WTC11 (cell line): ENCODE measurements around the gene TWIST2. TPM values are rescaled to one million over a fixed set of nuclear protein-coding genes. Genes with fewer than 3 reads are reported as not detected.

ENCODE experiments used
- ATAC-seq: fragments of 200-7000 bp; cut with Tn5 transposase; 2 replicates; pipeline ENCODE4 v1.10.0; 2021; ENCODE audit warnings: mild to moderate bottlenecking, moderate library complexity
- CTCF ChIA-PET: fragments of 300-600 bp; sonication (Branson Sonifier 250); formaldehyde crosslinking; loops from one replicate; lab custom pipeline; 2021; ENCODE audit warnings: antibody characterized with exemption; lab: Charles Lee
- POLR2A ChIA-PET: fragments of 350-600 bp; sonication (Branson Sonifier 250); formaldehyde crosslinking; loops from one replicate; lab custom pipeline; 2021; ENCODE audit warnings: antibody characterized with exemption; lab: Charles Lee
- DNase-seq: peaks from one replicate; pipeline ENCODE4 v3.0.0; 2021; ENCODE audit warnings: low spot score
- H3K27ac Mint-ChIP-seq: 2 replicates; pipeline ENCODE4 v1.8.0; 2021; ENCODE audit warnings: mixed read lengths
- H3K27me3 Mint-ChIP-seq: 2 replicates; pipeline ENCODE4 v1.8.0; 2021; ENCODE audit warnings: low read depth, mild to moderate bottlenecking, moderate library complexity, mixed read lengths
- H3K36me3 Mint-ChIP-seq: 2 replicates; pipeline ENCODE4 v1.8.0; 2021; ENCODE audit warnings: mixed read lengths
- H3K4me1 Mint-ChIP-seq: 2 replicates; pipeline ENCODE4 v1.8.0; 2022; ENCODE audit warnings: mixed read lengths
- H3K4me3 Mint-ChIP-seq: 2 replicates; pipeline ENCODE4 v1.8.0; 2021; ENCODE audit warnings: mild to moderate bottlenecking, moderate library complexity, mixed read lengths
- H3K9me3 Mint-ChIP-seq: 2 replicates; pipeline ENCODE4 v1.8.0; 2021; ENCODE audit warnings: mixed read lengths
- CREM ChIP-seq: sonication (generic); formaldehyde crosslinking; IDR thresholded peaks from 2 replicates; pipeline ENCODE4 v1.8.1; 2022; ENCODE audit warnings: mild to moderate bottlenecking, missing genetic modification reagents, moderate library complexity
- E2F4 ChIP-seq: sonication (generic); formaldehyde crosslinking; IDR thresholded peaks from 2 replicates; pipeline ENCODE4 v1.8.1; 2022; ENCODE audit warnings: low read depth, mild to moderate bottlenecking, moderate library complexity, missing genetic modification reagents, borderline replicate concordance
- FOXJ3 ChIP-seq: sonication (generic); formaldehyde crosslinking; IDR thresholded peaks from 2 replicates; pipeline ENCODE4 v1.9.0; 2021; ENCODE audit warnings: missing genetic modification reagents, mild to moderate bottlenecking, borderline replicate concordance
- IRF2 ChIP-seq: sonication (generic); formaldehyde crosslinking; IDR thresholded peaks from 2 replicates; pipeline ENCODE4 v1.8.0; 2022; ENCODE audit warnings: low read depth, missing genetic modification reagents, borderline replicate concordance
- JUN ChIP-seq: sonication (generic); formaldehyde crosslinking; IDR thresholded peaks from 2 replicates; pipeline ENCODE4 v1.8.0; 2023; ENCODE audit warnings: mild to moderate bottlenecking, missing genetic modification reagents
- MAX ChIP-seq: sonication (generic); formaldehyde crosslinking; IDR thresholded peaks from 2 replicates; pipeline ENCODE4 v1.8.0; 2022; ENCODE audit warnings: mild to moderate bottlenecking, missing genetic modification reagents
- MYBL2 ChIP-seq: sonication (generic); formaldehyde crosslinking; IDR thresholded peaks from 2 replicates; pipeline ENCODE4 v1.8.1; 2023; ENCODE audit warnings: mild to moderate bottlenecking, moderate library complexity, missing genetic modification reagents
- NFE2L1 ChIP-seq: sonication (generic); formaldehyde crosslinking; IDR thresholded peaks from 2 replicates; pipeline ENCODE4 v1.8.1; 2023; ENCODE audit warnings: missing genetic modification reagents
- NR3C1 ChIP-seq: sonication (generic); formaldehyde crosslinking; conservative IDR thresholded peaks from 2 replicates; pipeline ENCODE4 v1.8.1; 2023; ENCODE audit warnings: low read depth, mild to moderate bottlenecking, missing genetic modification reagents
- OVOL2 ChIP-seq: fragments of 250-450 bp; sonication (Bioruptor Pico); IDR thresholded peaks from 2 replicates; pipeline ENCODE4 v1.9.0; 2021; ENCODE audit warnings: mild to moderate bottlenecking, borderline replicate concordance
- PREB ChIP-seq: sonication (generic); formaldehyde crosslinking; IDR thresholded peaks from 2 replicates; pipeline ENCODE4 v1.8.1; 2022; ENCODE audit warnings: mild to moderate bottlenecking, missing genetic modification reagents, moderate library complexity, borderline replicate concordance
- PRRX2 ChIP-seq: fragments of 250-450 bp; sonication (Bioruptor Pico); IDR thresholded peaks from 2 replicates; pipeline ENCODE4 v1.8.0; 2021; ENCODE audit warnings: mild to moderate bottlenecking
- SMAD3 ChIP-seq: sonication (generic); formaldehyde crosslinking; IDR thresholded peaks from 2 replicates; pipeline ENCODE4 v1.8.0; 2022; ENCODE audit warnings: missing genetic modification reagents, mild to moderate bottlenecking, borderline replicate concordance
- STAT6 ChIP-seq: sonication (generic); formaldehyde crosslinking; conservative IDR thresholded peaks from 2 replicates; pipeline ENCODE4 v1.8.1; 2023; ENCODE audit warnings: mild to moderate bottlenecking, low read depth, missing genetic modification reagents, moderate library complexity
- TCF7 ChIP-seq: sonication (generic); formaldehyde crosslinking; IDR thresholded peaks from 2 replicates; pipeline ENCODE4 v1.8.0; 2022; ENCODE audit warnings: mild to moderate bottlenecking, low read depth, missing genetic modification reagents, moderate library complexity
- TP53 ChIP-seq: sonication (generic); formaldehyde crosslinking; IDR thresholded peaks from 2 replicates; pipeline ENCODE4 v1.8.1; 2023; ENCODE audit warnings: mild to moderate bottlenecking, missing genetic modification reagents
- ZBTB21 ChIP-seq: sonication (generic); formaldehyde crosslinking; IDR thresholded peaks from 2 replicates; pipeline ENCODE4 v1.8.1; 2023; ENCODE audit warnings: mild to moderate bottlenecking, missing genetic modification reagents, borderline replicate concordance
- ZNF138 ChIP-seq: sonication (generic); formaldehyde crosslinking; conservative IDR thresholded peaks from 2 replicates; pipeline ENCODE4 v1.8.1; 2022; ENCODE audit warnings: mild to moderate bottlenecking, moderate library complexity, missing genetic modification reagents
- ZNF232 ChIP-seq: sonication (generic); formaldehyde crosslinking; IDR thresholded peaks from 2 replicates; pipeline ENCODE4 v1.8.0; 2022; ENCODE audit warnings: mild to moderate bottlenecking, missing genetic modification reagents
- ZNF396 ChIP-seq: fragments of 250-450 bp; sonication (Bioruptor Pico); IDR thresholded peaks from 2 replicates; pipeline ENCODE4 v1.8.0; 2021; ENCODE audit warnings: mild to moderate bottlenecking, moderate library complexity, borderline replicate concordance
- ZNF416 ChIP-seq: fragments of 250-450 bp; sonication (Bioruptor Pico); IDR thresholded peaks from 2 replicates; pipeline ENCODE4 v1.9.0; 2021; ENCODE audit warnings: mild to moderate bottlenecking, inconsistent platforms
- ZNF671 ChIP-seq: fragments of 250-450 bp; sonication (Bioruptor Pico); IDR thresholded peaks from 2 replicates; pipeline ENCODE4 v1.8.0; 2021; ENCODE audit warnings: mild to moderate bottlenecking
- ZSCAN18 ChIP-seq: fragments of 250-450 bp; sonication (Bioruptor Pico); IDR thresholded peaks from 2 replicates; pipeline ENCODE4 v2.1.2; 2022; ENCODE audit warnings: mild to moderate bottlenecking, moderate library complexity
- total RNA-seq: library from RNA; stranded (reverse); gene quantifications from 3 replicates; pipeline ENCODE4 v1.2.3, GENCODE V29; 2021
- TF ChIP-seq, protein P1 (sequence below): fragments of 250-450 bp; sonication (Bioruptor Pico); IDR thresholded peaks from 2 replicates; pipeline ENCODE4 v1.9.0; 2021; ENCODE audit warnings: mild to moderate bottlenecking
- TF ChIP-seq, protein P2 (sequence below): sonication (generic); formaldehyde crosslinking; IDR thresholded peaks from 2 replicates; pipeline ENCODE4 v1.8.1; 2023; ENCODE audit warnings: mild to moderate bottlenecking, missing genetic modification reagents, moderate library complexity

The TWIST2 gene
- total RNA-seq, 1 experiment from 2014 or later, result 5.7 TPM

GRCh38 chr2:238859636-238860347, 11.9 kb downstream of the TWIST2 start:
- H3K4me3 Mint-ChIP-seq, result no peak overlapping the region
- CTCF ChIA-PET, result no interaction called here
- no peak for TF ChIP-seq ZSCAN18 (CRISPR knock-in tag)
- no peak for TF ChIP-seq IRF2 (CRISPR knock-in tag)
- no peak for TF ChIP-seq TCF7
- no peak for TF ChIP-seq ZBTB21 (CRISPR knock-in tag)
- no peak for TF ChIP-seq NFE2L1 (CRISPR knock-in tag)
- TF ChIP-seq ZNF232 (CRISPR knock-in tag), result no peak
- no peak for TF ChIP-seq TP53
- TF ChIP-seq JUN (CRISPR knock-in tag), result no peak
- no peak for TF ChIP-seq OVOL2
- TF ChIP-seq, protein P1, sequence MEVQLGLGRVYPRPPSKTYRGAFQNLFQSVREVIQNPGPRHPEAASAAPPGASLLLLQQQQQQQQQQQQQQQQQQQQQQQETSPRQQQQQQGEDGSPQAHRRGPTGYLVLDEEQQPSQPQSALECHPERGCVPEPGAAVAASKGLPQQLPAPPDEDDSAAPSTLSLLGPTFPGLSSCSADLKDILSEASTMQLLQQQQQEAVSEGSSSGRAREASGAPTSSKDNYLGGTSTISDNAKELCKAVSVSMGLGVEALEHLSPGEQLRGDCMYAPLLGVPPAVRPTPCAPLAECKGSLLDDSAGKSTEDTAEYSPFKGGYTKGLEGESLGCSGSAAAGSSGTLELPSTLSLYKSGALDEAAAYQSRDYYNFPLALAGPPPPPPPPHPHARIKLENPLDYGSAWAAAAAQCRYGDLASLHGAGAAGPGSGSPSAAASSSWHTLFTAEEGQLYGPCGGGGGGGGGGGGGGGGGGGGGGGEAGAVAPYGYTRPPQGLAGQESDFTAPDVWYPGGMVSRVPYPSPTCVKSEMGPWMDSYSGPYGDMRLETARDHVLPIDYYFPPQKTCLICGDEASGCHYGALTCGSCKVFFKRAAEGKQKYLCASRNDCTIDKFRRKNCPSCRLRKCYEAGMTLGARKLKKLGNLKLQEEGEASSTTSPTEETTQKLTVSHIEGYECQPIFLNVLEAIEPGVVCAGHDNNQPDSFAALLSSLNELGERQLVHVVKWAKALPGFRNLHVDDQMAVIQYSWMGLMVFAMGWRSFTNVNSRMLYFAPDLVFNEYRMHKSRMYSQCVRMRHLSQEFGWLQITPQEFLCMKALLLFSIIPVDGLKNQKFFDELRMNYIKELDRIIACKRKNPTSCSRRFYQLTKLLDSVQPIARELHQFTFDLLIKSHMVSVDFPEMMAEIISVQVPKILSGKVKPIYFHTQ, result no peak
- no peak for TF ChIP-seq MAX (CRISPR knock-in tag)
- no peak for TF ChIP-seq ZNF138 (CRISPR knock-in tag)
- TF ChIP-seq ZNF416 (CRISPR knock-in tag), result no peak
- TF ChIP-seq MYBL2 (CRISPR knock-in tag), result no peak
- TF ChIP-seq PRRX2 (CRISPR knock-in tag), result no peak
- no peak for TF ChIP-seq ZNF671
- TF ChIP-seq ZNF396 (CRISPR knock-in tag), result no peak
- TF ChIP-seq, protein P2, sequence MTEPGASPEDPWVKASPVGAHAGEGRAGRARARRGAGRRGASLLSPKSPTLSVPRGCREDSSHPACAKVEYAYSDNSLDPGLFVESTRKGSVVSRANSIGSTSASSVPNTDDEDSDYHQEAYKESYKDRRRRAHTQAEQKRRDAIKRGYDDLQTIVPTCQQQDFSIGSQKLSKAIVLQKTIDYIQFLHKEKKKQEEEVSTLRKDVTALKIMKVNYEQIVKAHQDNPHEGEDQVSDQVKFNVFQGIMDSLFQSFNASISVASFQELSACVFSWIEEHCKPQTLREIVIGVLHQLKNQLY (CRISPR knock-in tag), result no peak
- TF ChIP-seq PREB (CRISPR knock-in tag), result no peak
- TF ChIP-seq, all 79 proteins: peak for 0
- H3K4me1 Mint-ChIP-seq, result peaks cover 18% of the 10 kb centered on the region
- POLR2A ChIA-PET, result no interaction called here
- ATAC-seq (no peak), DNase-seq (no peak)
- no peaks in the 10 kb centered on the region for H3K27me3 Mint-ChIP-seq
- no peak overlapping the region for H3K27ac Mint-ChIP-seq
- no peaks in the 10 kb centered on the region for H3K9me3 Mint-ChIP-seq
- H3K36me3 Mint-ChIP-seq, result no peaks in the 10 kb centered on the region

GRCh38 chr2:238861013-238861730, 13.3 kb downstream of the TWIST2 start:
- no peaks in the 10 kb centered on the region for H3K36me3 Mint-ChIP-seq
- no peak for DNase-seq
- H3K27ac Mint-ChIP-seq, result no peak overlapping the region
- ChIA-PET POLR2A (no interaction called here), CTCF (interaction anchor here (1.1 to 1.7 kb wide), 2 partner anchors 12 to 14 kb away, joined by 3 to 6 read pairs; no protein-coding TSS in a partner anchor)
- H3K9me3 Mint-ChIP-seq, result no peaks in the 10 kb centered on the region
- no peak overlapping the region for H3K4me3 Mint-ChIP-seq
- no peak for ATAC-seq
- no peaks in the 10 kb centered on the region for H3K27me3 Mint-ChIP-seq
- peaks cover 11% of the 10 kb centered on the region for H3K4me1 Mint-ChIP-seq
- TF ChIP-seq STAT6 (CRISPR knock-in tag) (no peak), SMAD3 (CRISPR knock-in tag) (no peak), E2F4 (CRISPR knock-in tag) (no peak), ZNF138 (CRISPR knock-in tag) (no peak), CREM (CRISPR knock-in tag) (no peak), FOXJ3 (no peak), NR3C1 (CRISPR knock-in tag) (no peak)
